ENCODE measurements around the gene FAM174C.

The FAM174C gene

GRCh38 chr19:1263188-1263587, 12.1 kb upstream of the FAM174C start:
- DNase-seq, result no peak

DNA sequence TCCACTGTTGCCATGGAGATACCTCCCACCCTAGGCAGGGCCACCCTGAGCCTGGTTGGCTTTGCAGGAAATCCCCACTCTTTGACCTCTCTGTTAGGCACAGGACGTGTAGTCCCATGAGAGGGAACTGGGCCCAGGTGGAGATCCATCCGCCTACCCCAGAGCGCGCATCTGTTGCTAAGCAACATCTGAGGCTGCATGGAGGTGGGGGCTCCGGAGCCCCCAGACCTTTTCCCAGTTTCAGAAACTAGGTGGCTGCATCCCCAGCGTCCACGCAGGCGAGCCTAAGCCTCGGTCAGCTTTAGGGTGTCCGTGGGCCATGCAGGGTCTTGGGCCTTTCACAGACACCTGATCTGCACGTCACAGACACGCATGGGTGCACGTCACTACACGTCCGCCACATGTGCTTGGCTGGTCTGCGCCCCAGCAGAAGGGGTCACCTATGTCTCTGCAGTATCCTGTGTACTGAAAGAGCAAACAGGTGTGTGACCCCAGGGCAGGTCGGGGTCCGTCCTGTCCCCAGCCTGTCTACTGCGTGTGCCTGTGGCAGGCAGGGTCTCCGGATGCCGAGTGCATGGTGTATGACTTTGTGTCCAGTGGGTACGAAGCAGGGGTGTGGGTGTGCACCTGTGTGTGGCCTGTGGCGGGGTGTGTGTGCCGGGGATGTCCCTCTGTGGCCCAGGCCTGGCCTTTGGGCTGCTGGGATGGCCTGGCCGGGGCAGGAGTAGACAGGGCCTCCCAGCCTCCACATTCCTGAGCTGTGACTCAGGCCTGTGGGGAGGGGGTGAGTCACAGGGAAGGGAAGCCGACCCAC, 10.3 kb upstream of the FAM174C start:
- no peak for DNase-seq

DNA sequence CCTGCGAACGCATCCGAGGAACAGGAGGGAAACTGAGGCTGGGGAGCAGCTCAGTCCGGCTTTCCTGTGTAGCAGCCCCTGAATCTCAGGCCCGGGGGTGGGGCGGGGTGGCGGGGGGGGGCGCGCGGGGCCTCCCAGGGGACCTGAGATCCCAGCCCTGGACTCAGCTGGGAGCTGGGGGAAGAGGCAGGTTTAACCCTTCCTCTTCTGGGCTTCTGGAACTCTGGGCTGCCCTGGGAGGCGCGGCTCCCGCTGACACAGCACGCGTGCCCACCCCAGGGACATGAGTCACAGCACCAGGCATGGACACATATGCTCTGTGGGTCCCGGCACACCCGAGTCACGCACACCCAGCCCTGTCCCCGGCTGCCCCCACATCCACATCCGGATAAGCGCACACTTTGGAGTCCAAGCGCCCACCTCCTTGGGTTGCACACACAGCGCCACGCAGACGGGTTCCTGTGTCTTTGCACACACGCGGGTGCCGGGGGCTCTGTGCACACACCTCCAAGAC, 9.7 kb upstream of the FAM174C start:
- DNase-seq, result no peak

DNA sequence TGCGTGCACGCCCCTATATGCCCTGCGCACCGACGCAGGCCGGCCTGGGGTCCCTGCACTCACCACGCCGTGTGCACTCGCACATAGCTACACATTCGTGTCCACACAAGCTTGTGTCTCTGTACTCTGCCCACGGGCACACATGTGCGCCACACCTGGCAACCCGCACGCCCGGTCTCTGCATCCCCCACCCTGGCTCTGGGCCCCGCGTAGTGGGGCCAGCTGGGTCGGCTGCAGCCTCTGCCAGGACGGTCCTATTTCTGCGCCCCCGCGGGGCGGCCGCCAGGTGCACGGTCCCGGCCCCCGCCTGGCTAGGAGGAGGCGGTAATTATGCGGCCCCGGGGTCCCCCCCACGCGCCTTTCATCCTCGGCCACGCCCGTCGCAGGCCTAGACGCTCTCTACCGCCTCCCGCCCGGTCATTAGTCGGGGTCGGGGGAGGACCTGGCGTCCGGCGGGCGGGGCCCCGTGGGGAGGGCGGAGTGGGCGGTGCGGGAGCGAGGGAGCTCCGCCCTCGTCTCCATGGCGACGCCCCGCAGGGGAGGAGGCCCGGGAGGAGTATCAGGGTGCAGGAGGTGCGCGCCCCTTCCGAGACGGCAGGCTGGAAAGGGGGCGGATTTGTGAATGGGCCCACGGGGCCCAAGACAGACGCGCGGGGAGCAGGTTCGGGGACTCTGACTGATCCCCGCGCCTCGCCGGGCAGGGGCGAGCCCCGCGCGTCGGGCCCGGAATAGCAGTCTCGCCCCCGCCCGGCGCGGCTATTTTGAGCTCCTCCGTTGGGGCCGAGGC, 9.0 kb upstream of the FAM174C start:
- peak; percentile 96 for DNase-seq

DNA sequence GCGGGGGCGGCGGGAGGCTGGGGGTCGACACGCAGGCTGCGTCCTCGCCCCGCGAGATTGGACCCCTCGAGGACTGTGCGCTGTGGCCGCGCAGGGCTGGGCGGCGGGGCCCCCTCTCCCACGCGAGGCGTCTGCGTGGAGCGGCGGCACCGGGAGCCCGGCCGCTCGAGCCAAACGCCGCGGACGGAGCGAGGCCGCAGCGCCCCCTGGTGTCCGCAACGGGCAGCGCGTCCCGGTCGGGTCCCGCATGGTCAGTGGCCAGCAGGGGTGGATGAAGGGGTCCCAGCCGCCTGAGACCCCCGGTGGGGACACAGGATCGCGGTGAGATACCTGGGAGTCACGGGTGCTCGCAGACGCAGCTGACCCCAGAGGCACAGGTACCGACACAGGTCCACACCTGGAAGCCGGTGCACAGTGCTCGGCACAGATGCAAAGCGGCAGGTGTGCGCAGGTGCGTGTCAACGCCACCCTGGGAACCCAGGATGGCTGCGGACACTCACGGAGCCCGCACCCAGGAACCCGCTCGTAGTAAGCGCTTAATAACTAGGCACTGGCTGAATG, 8.3 kb upstream of the FAM174C start:
- peak; percentile 71 for DNase-seq

- DNase-seq, result peak; percentile 68
These were observed 7.7 kb upstream of the FAM174C start for GRCh38 chr19:1267477-1268225.

DNA sequence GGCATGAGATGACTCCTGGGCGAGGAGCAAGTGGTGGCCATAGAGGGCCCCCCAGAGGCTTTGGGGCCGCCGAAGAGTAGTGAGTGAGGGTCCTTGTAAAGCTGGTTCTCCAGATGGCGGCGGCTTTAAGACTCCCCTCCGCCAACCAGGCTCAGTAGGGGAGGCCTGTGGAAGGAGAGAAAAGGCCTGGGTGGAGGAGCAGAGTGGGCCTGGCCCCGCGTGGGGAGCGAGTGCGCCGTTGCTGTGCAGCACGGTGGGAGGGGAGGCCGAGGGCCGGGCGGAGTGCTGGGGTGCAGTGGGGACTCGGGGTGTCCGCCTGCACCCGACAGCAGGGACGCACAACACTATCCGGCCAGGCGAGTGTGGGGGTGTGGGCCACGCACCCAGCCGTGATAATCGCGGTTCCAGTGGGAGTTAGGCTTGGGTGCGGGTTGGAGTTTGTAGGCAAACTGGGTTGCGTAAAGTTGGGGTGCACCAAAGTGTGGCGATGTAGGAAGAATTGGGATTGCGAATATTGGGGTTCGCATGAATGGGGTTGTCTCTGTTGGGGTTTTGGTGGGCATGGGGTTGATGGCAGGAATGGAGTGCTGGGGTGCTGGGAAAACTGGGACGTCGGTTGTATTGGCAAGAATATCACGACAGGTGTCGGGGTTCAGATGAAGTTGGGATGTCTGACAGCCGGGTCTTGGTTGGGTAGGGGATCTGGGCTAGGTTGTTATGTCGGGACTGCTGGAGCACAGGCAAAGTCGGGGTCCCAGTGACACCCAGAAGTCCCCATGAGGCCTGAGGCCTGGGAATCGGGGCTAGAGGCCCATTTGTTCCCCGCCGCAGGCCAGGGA, 6.9 kb upstream of the FAM174C start:
- no peak for DNase-seq

DNA sequence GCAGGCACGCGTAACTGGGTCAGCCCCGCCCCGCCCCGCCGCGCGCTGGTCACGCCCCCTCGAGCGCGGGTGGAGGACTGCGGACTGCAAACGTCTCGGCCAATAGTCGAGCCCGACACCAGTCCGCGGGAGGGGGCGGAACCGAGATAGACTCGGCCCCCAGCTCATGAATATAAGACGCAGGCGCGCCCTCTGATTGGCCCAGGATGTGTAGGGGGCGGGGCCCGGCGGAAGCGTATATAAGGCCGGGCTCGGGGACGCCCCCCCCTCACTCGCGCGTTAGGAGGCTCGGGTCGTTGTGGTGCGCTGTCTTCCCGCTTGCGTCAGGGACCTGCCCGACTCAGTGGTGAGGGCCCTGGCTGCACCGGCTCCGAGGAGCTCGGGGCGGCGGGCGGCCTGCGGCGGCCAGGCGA, 6.3 kb upstream of the FAM174C start, which contains the start of gene CIRBP:
Gene CIRBP, plus strand, starts transcription at position 268 of the 413 bp plus-strand sequence. CDS start 1,602 bp downstream, outside the sequence.
- peak; percentile 99 for DNase-seq

- DNase-seq, result peak; percentile 91
These were observed 5.7 kb upstream of the FAM174C start for GRCh38 chr19:1269478-1270212.

DNA sequence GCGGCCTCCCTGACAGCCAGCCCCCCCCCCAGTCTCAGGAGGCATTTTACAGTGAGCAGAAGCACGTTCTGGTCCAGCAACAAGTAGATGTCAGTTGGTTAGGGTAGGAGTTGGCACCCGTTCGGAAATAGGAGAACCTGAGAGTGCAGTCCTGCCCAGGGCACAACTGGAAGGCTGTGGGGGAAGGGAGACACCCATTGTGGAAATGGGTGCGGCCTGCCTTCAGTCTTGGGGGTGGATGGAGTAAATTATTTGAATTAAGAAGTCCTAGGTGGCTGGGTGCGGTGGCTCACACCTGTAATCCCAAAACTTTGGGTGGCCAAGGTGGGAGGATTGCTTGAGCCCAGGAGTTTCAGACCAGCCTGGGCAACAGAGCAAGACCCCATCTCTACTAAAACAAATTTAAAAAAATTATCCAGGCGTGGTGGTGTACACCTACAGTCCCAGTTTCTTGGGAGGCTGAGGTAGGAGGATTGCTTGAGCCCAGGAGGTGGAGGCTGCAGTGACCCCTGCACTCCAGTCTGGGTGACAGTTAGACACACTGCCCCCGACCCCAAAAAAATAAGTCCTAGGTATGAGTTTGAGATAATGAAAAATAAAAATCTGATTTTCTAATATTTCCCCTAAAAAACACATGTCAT, 5.0 kb upstream of the FAM174C start:
- peak; percentile 62 for DNase-seq

- DNase-seq, result no peak
These were observed 4.3 kb upstream of the FAM174C start for GRCh38 chr19:1270854-1271527.

- no peak for DNase-seq
These were observed 3.6 kb upstream of the FAM174C start for GRCh38 chr19:1271528-1272422.

GRCh38 chr19:1272423-1273262, 2.7 kb upstream of the FAM174C start:
- no peak for DNase-seq

DNA sequence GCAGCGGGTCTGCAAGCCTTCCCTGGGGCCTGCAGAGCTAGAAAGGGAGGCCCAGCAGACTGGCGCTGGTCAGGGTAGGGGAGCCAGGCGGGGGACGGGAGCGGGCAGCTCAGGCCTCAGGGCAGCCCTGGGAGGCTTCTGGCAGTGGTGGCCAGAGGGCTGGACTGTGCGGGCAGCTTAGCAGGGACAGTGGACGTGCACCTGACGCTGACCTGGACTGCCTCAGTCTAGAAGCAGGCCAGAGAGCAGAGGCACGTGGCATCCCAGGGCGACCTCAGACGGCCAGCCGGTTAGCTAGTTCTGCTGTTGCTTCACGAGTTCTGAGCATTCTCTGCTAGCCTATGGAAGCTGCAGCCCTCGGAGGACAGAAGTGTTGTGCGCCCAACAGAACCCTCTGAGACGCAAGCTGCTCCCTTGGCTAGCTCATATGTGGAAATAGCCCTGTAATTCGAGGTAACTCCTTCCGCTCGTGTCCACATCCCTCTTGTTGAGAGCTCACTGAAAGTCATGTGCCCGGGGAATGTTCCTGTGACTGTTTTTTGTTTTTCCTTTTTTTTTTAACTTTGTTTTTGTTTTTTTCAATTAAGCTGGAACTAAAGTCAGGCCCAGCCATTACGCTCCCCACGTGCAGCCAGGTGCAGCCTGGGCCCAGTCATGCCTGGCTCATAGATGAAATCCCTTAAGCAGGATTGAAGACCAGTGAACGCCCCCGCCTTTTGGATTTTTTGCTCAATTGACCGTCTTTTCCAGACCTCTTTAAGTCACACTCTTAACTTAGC, 1.9 kb upstream of the FAM174C start:
- no peak for DNase-seq

- DNase-seq, result no peak
These were observed 1.1 kb upstream of the FAM174C start for GRCh38 chr19:1274081-1274851.

GRCh38 chr19:1274852-1275259, 474 bp upstream of the FAM174C start:
- DNase-seq, result no peak
